Upper lobe of left lung (tissue), 6 donors: Measurements from ENCODE around the gene USP31. TPM values are rescaled to one million over a fixed set of nuclear protein-coding genes. Genes with fewer than 3 reads are reported as not detected.
A peak's percentile ranks its signal among the peaks of the same experiment; 100 is the strongest.

Experiments
- ATAC-seq, 2 donors: fragments of 200-7000 bp; cut with Tn5 transposase; one replicate each; pipeline ENCODE4 v1.9.1; 2022; ENCODE audit warnings: mild to moderate bottlenecking in 2 of 2, moderate library complexity in 2 of 2; ENCODE audit not compliant: low FRiP score in 2 of 2
- DNase-seq, 2 donors: peaks; one replicate each; pipeline ENCODE4 v3.0.0-alpha.2; 2019 to 2020
- H3K27ac ChIP-seq, 4 donors: fragments of 200-600 bp; sonication (generic); one replicate each; pipeline ENCODE4 v1.5.1; 2016 to 2019
- H3K27me3 ChIP-seq, 4 donors: fragments of 200-600 bp; sonication (generic); one replicate each; pipeline ENCODE4 v1.5.1; 2017 to 2019
- H3K36me3 ChIP-seq, 4 donors: fragments of 200-600 bp; sonication (generic); one replicate each; pipeline ENCODE4 v1.5.1; 2016 to 2019
- H3K4me1 ChIP-seq, 4 donors: fragments of 200-600 bp; sonication (generic); one replicate each; pipeline ENCODE4 v1.5.1; 2018 to 2019
- H3K4me3 ChIP-seq, 4 donors: fragments of 200-600 bp; sonication (generic); one replicate each; pipeline ENCODE4 v1.5.1; 2017 to 2019; ENCODE audit warnings: mild to moderate bottlenecking in 2 of 4, moderate library complexity in 1 of 4
- H3K9me3 ChIP-seq, 4 donors: fragments of 200-600 bp; sonication (generic); one replicate each; pipeline ENCODE4 v1.5.1; 2018 to 2019
- EP300 ChIP-seq, 4 donors: sonication (generic); formaldehyde crosslinking; IDR thresholded peaks; one replicate each; pipeline ENCODE4 v1.5.1; 2017; ENCODE audit warnings: antibody characterized with exemption in 4 of 4, control low read depth in 2 of 4
- POLR2A ChIP-seq, 4 donors: fragments of 450-650 bp; IDR thresholded peaks; one replicate each; pipeline ENCODE4 v1.5.1; 2016 to 2017; ENCODE audit warnings: antibody characterized with exemption in 4 of 4, mild to moderate bottlenecking in 2 of 4
- POLR2AphosphoS5 ChIP-seq, 2 donors: sonication (generic); formaldehyde crosslinking; IDR thresholded peaks; one replicate each; pipeline ENCODE4 v1.5.1; 2017; ENCODE audit warnings: antibody characterized with exemption in 2 of 2
- WGBS, 2 donors: methylation state at CpG; one replicate each; pipeline ENCODE4 v1.1.5; 2017 to 2018; 5-methylcytosine and 5-hydroxymethylcytosine counted together
- total RNA-seq, 6 donors: library from RNA; depleted of rRNA in 4 of 6; stranded (reverse); fragments of >200 nt in 4 of 6; gene quantifications; one replicate each; pipeline versions ENCODE4 v1.1.0 to v1.2.1, GENCODE V29; 2016 to 2021
- TF ChIP-seq, protein P1 (sequence below), 6 experiments: fragments of 450-650 bp in 4 of 6; fragments of 200-600 bp in 2 of 6; sonication (generic) in 2 of 6; IDR thresholded peaks; one replicate each; pipeline ENCODE4 v1.5.1; 2016 to 2019; ENCODE audit warnings: antibody characterized with exemption in 6 of 6
- donor health status: DM: no; HTN: no; CAD: no; lungs with moderate emphysema.
- donor health status: DM: no; HTN: yes; CAD: no; lungs with severe emphysema.

USP31 gene
- total RNA-seq, 6 donors from 2014 or later = 8.8 to 20.2 (median 15.0) TPM

DNA sequence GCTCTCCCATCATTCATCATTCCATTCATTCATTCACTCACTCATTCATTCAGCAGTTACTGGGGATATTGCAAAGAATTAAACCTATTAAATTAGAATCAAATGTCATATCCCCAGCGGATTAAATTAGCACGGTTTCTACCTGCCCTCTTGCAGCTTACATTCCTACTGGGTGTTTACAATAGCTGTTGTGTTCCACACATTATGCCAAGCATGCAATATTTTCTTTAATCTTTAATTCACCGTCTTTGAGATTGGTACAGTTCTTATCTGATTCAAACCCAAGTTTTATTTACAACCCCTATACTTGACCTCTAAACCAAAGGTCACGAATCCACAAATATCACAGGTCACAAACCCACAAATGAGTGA lies 727 bp upstream of the USP31 start:
- H3K4me3 ChIP-seq = peak overlapping the region in 3 of 4 donors; percentile 67 to 98 (median 84)
- WGBS, 2 donors = 47 to 57% methylated on average over 4 of the region's 4 CpGs
- H3K9me3 ChIP-seq = no peaks in the 10 kb centered on the region
- TF ChIP-seq, protein P1, sequence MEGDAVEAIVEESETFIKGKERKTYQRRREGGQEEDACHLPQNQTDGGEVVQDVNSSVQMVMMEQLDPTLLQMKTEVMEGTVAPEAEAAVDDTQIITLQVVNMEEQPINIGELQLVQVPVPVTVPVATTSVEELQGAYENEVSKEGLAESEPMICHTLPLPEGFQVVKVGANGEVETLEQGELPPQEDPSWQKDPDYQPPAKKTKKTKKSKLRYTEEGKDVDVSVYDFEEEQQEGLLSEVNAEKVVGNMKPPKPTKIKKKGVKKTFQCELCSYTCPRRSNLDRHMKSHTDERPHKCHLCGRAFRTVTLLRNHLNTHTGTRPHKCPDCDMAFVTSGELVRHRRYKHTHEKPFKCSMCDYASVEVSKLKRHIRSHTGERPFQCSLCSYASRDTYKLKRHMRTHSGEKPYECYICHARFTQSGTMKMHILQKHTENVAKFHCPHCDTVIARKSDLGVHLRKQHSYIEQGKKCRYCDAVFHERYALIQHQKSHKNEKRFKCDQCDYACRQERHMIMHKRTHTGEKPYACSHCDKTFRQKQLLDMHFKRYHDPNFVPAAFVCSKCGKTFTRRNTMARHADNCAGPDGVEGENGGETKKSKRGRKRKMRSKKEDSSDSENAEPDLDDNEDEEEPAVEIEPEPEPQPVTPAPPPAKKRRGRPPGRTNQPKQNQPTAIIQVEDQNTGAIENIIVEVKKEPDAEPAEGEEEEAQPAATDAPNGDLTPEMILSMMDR (IDR thresholded peaks at IDR 0.05) = no peak
- TF ChIP-seq POLR2A (IDR thresholded peaks at IDR 0.05) (no peak), POLR2AphosphoS5 (IDR thresholded peaks at IDR 0.05) (no peak), EP300 (IDR thresholded peaks at IDR 0.05) (no peak)
- no peak overlapping the region for H3K27ac ChIP-seq
- no peaks in the 10 kb centered on the region for H3K36me3 ChIP-seq
- H3K4me1 ChIP-seq = peaks cover 12 to 38% (median 23%) of the 10 kb centered on the region in 4 donors
- ATAC-seq (no peak), DNase-seq (no peak)
- no peaks in the 10 kb centered on the region for H3K27me3 ChIP-seq

DNA sequence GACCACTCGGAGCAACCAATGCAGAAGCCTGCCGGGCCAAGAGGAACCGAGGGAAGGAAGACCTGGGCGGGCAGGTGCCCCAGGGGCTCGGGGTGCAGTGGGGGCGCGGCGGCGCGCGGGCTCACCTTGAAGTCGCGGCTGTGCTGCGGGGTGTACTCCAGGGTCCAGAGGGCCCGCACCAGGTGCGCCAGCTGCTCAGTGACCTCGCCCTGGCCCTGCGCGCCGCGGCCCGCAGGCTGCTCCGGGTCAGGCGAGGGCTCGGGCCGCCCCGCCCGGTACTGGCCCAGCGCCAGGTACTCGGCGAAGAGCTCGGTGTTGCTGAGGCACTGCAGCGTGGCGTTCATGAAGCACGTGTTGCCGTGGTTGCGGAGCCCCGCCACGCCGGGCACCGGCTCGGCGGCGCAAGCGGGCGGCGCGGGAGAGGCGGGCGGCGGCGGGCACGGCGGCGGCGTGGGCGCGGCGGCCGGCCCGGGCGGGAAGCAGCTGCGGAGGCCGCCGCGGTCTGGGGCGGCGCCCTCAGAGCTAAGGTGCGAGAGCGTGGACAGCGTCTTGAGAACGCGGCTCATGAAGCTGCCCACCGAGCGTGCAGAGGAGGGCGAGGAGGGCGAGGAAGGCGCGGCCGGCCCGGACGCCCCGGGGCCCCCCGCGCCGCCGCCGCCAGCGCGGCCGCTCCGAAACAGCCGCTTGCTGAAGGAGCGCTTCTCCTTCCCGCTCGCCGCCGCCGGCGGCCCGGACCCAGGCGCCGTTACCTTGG lies 562 bp downstream of the USP31 start:
- WGBS, 2 donors = 2% methylated on average over 19 to 20 of the region's 103 CpGs
- Histone ChIP-seq H3K27ac (peak overlapping the region; percentile 66 to 91 (median 76)), H3K27me3 (no peaks in the 10 kb centered on the region), H3K36me3 (no peaks in the 10 kb centered on the region), H3K4me1 (peaks cover 12 to 38% (median 27%) of the 10 kb centered on the region in 4 donors), H3K9me3 (no peaks in the 10 kb centered on the region), H3K4me3 (peak overlapping the region; percentile 67 to 98 (median 82))
- TF ChIP-seq POLR2AphosphoS5 (IDR thresholded peaks at IDR 0.05) (peak in 1 of 2 donors; percentile 51), POLR2A (IDR thresholded peaks at IDR 0.05) (no peak), EP300 (IDR thresholded peaks at IDR 0.05) (no peak)
- TF ChIP-seq, protein P1 (IDR thresholded peaks at IDR 0.05) = peak in 1 of 6 experiments; percentile 21
- DNase-seq (peak; percentile 78 to 96), ATAC-seq (peak; percentile 54 to 62)

DNA sequence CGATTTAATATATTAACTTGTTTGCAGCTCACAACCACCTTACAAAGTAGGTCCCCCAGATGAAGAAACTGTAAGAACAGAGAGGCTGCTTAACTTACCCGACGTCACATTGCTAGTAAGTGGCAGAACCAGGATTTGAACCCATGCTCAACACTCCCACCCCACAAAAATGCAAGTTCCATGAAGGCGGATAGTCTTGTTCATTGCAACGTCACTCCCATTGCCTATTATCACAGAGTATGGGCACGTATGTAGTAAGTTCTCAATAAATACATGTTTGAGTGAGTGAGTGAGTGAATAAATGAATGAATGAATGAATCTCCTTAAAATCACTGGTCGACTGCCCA lies 1.1 kb downstream of the USP31 start:
- no peak for ATAC-seq
- H3K27me3 ChIP-seq = no peaks in the 10 kb centered on the region
- TF ChIP-seq EP300 (IDR thresholded peaks at IDR 0.05) (no peak), POLR2AphosphoS5 (IDR thresholded peaks at IDR 0.05) (no peak), POLR2A (IDR thresholded peaks at IDR 0.05) (no peak)
- TF ChIP-seq, protein P1 (IDR thresholded peaks at IDR 0.05) = no peak
- H3K4me1 ChIP-seq = peaks cover 12 to 38% (median 28%) of the 10 kb centered on the region in 4 donors
- H3K9me3 ChIP-seq = no peaks in the 10 kb centered on the region
- H3K27ac ChIP-seq = peak overlapping the region; percentile 66 to 91 (median 76)
- DNase-seq = no peak
- no peaks in the 10 kb centered on the region for H3K36me3 ChIP-seq
- 39 to 44% methylated on average over 7 of the region's 7 CpGs for WGBS, 2 donors
- peak overlapping the region; percentile 67 to 98 (median 82) for H3K4me3 ChIP-seq

DNA sequence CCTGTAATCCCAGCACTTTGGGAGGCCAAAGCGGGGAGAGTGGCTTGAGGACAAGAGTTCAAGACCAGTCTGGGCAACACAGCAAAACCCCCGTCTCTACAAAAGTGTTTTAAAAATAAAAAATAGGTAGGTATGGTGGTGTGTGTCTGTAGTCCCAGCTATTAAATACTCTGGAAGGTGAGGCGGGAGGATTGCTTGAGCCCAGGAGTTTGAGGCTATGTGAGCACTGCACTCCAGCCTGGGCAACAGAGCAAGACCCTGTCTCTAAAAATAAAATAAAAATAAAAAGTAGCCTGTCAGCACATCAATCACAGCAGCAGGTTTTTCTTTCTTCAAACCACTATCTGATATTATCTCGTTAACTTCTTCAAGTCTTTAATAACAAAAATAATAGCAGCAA lies 1.6 kb downstream of the USP31 start:
- TF ChIP-seq EP300 (IDR thresholded peaks at IDR 0.05) (no peak), POLR2A (IDR thresholded peaks at IDR 0.05) (no peak), POLR2AphosphoS5 (IDR thresholded peaks at IDR 0.05) (no peak)
- TF ChIP-seq, protein P1 (IDR thresholded peaks at IDR 0.05) = no peak
- no peak for DNase-seq
- Histone ChIP-seq H3K36me3 (no peaks in the 10 kb centered on the region), H3K9me3 (no peaks in the 10 kb centered on the region), H3K4me3 (peak overlapping the region in 2 of 4 donors; percentile 67 to 84), H3K27ac (peak overlapping the region in 2 of 4 donors; percentile 76 to 91), H3K4me1 (peaks cover 12 to 38% (median 28%) of the 10 kb centered on the region in 4 donors), H3K27me3 (no peaks in the 10 kb centered on the region)
- 81 to 83% methylated on average over 4 of the region's 4 CpGs for WGBS, 2 donors
- ATAC-seq = no peak
